ENCODE measurements around the gene ANTXR1.
"Not testable (repeated sequence)": the region's sequence is repeated elsewhere in the genome, so short reads cannot be mapped to it uniquely, and the experiment has no call there.

ANTXR1 gene

GRCh38 chr2:69231612-69232277 is 218.8 kb downstream of the ANTXR1 start:
- DNase-seq = no peak
- no peaks in the 10 kb centered on the region for H3K36me3 ChIP-seq
- no peaks in the 10 kb centered on the region for H3K9me3 ChIP-seq
- H3K4me1 ChIP-seq = no peaks in the 10 kb centered on the region
- TF ChIP-seq CTCF (IDR thresholded peaks at IDR 0.05; ENCODE audit: low read depth, low read length) = no peak
- H3K4me3 ChIP-seq (ENCODE audit: low read depth, low read length) = no peak overlapping the region
- no peaks in the 10 kb centered on the region for H3K27me3 ChIP-seq

- not testable (repeated sequence) for H3K27me3 ChIP-seq; H3K4me1 ChIP-seq; DNase-seq; H3K9me3 ChIP-seq; H3K36me3 ChIP-seq; H3K4me3 ChIP-seq (ENCODE audit: low read depth, low read length)
Observed at GRCh38 chr2:69235835-69236234, 222.9 kb downstream of the ANTXR1 start.

- DNase-seq = no peak
- no peak for TF ChIP-seq CTCF (IDR thresholded peaks at IDR 0.05; ENCODE audit: low read depth, low read length)
Observed at GRCh38 chr2:69237070-69237670, 224.2 kb downstream of the ANTXR1 start.

GRCh38 chr2:69238449-69239031 is 225.6 kb downstream of the ANTXR1 start:
- H3K4me3 ChIP-seq (ENCODE audit: low read depth, low read length) = no peak overlapping the region
- TF ChIP-seq CTCF (IDR thresholded peaks at IDR 0.05; ENCODE audit: low read depth, low read length) = no peak
- H3K36me3 ChIP-seq = no peaks in the 10 kb centered on the region
- DNase-seq = no peak
- no peaks in the 10 kb centered on the region for H3K27me3 ChIP-seq
- no peaks in the 10 kb centered on the region for H3K9me3 ChIP-seq
- H3K4me1 ChIP-seq = no peaks in the 10 kb centered on the region

More at GRCh38 chr2:69237070-69237670, 224.2 kb downstream of the ANTXR1 start:
- Histone ChIP-seq H3K4me1 (no peaks in the 10 kb centered on the region), H3K36me3 (no peaks in the 10 kb centered on the region), H3K9me3 (no peaks in the 10 kb centered on the region), H3K4me3 (ENCODE audit: low read depth, low read length) (no peak overlapping the region), H3K27me3 (no peaks in the 10 kb centered on the region)

GRCh38 chr2:69241093-69241492 is 228.1 kb downstream of the ANTXR1 start:
- no peak for TF ChIP-seq CTCF (IDR thresholded peaks at IDR 0.05; ENCODE audit: low read depth, low read length)
- no peaks in the 10 kb centered on the region for H3K9me3 ChIP-seq
- H3K27me3 ChIP-seq = no peaks in the 10 kb centered on the region
- no peaks in the 10 kb centered on the region for H3K4me1 ChIP-seq
- H3K4me3 ChIP-seq (ENCODE audit: low read depth, low read length) = no peak overlapping the region
- H3K36me3 ChIP-seq = no peaks in the 10 kb centered on the region
- DNase-seq = no peak

- Histone ChIP-seq H3K4me3 (ENCODE audit: low read depth, low read length) (no peak overlapping the region), H3K4me1 (no peaks in the 10 kb centered on the region), H3K36me3 (no peaks in the 10 kb centered on the region), H3K9me3 (no peaks in the 10 kb centered on the region), H3K27me3 (no peaks in the 10 kb centered on the region)
- DNase-seq = no peak
- TF ChIP-seq CTCF (IDR thresholded peaks at IDR 0.05; ENCODE audit: low read depth, low read length) = no peak
Observed at GRCh38 chr2:69241664-69242514, 228.9 kb downstream of the ANTXR1 start.

Data from BE2C (cell line).